Breast epithelium (tissue), 3 donors: ENCODE data around the gene UNC13B.

Experiments used
- POLR2A ChIP-seq: fragments of 450-650 bp; IDR thresholded peaks from one replicate; pipeline ENCODE4 v1.6.1; 2016; ENCODE audit warnings: antibody characterized with exemption, mild to moderate bottlenecking, moderate library complexity
- POLR2AphosphoS5 ChIP-seq, 3 donors: sonication (generic); formaldehyde crosslinking; IDR thresholded peaks; one replicate each; pipeline ENCODE4 v1.6.1; 2017; ENCODE audit warnings: antibody characterized with exemption in 3 of 3
- TF ChIP-seq, protein P1 (sequence below), 3 donors: fragments of 450-650 bp; IDR thresholded peaks; one replicate each; pipeline ENCODE4 v1.5.1; 2016 to 2017; ENCODE audit warnings: antibody characterized with exemption in 3 of 3, mild to moderate bottlenecking in 3 of 3, moderate library complexity in 3 of 3

DNA sequence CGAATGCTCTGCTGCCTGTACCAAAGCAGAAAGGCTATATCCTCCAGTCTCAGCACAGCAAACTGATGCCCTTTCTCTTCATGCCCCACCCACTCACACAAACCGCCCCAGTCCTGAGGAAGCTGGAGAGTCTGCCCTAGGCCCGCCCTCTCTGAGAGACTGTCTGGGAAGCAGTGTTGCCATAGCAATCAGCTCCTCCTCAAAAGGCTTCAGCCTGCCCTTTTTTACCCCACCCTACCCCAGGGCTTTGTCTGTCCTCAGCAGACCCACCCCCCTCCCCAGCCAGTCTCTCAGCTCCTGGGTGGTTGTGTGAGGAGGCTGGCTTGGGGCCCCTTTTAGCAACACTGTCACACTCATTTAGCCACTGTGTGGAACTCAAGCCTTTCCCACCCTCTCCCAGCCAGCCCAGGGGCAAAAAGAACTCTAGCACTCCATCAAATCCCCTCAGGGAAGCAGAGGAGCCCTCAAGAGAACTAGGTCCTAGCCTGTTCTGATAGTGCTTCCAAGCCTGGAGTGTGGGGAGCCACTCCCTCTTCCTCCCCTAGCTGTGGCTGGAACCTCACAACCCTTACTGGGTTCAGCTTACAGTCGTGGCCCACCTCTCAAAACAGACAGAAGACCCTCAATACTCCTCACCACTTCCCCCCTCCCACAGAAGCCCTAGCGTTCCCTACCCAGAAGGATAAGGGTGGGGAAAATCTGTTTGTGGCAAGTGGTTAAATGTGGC is 47.5 kb upstream of the UNC13B start:
- TF ChIP-seq, protein P1, sequence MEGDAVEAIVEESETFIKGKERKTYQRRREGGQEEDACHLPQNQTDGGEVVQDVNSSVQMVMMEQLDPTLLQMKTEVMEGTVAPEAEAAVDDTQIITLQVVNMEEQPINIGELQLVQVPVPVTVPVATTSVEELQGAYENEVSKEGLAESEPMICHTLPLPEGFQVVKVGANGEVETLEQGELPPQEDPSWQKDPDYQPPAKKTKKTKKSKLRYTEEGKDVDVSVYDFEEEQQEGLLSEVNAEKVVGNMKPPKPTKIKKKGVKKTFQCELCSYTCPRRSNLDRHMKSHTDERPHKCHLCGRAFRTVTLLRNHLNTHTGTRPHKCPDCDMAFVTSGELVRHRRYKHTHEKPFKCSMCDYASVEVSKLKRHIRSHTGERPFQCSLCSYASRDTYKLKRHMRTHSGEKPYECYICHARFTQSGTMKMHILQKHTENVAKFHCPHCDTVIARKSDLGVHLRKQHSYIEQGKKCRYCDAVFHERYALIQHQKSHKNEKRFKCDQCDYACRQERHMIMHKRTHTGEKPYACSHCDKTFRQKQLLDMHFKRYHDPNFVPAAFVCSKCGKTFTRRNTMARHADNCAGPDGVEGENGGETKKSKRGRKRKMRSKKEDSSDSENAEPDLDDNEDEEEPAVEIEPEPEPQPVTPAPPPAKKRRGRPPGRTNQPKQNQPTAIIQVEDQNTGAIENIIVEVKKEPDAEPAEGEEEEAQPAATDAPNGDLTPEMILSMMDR (IDR thresholded peaks at IDR 0.05): no peak
- TF ChIP-seq POLR2A: no peak
- no peak for TF ChIP-seq POLR2AphosphoS5 (IDR thresholded peaks at IDR 0.05)
